SU-DHL-6 (cell line): Measurements from ENCODE around the gene ARHGEF35.
"Not testable (repeated sequence)": the region's sequence is repeated elsewhere in the genome, so short reads cannot be mapped to it uniquely, and the experiment has no call there.

Source experiments
- H2AFZ ChIP-seq: fragments of 200-600 bp; sonication (generic); 2 replicates; pipeline ENCODE4 v1.6.1; 2014; ENCODE audit warnings: low read depth, mild to moderate bottlenecking, moderate library complexity, mixed read lengths, antibody characterized with exemption, low read length; ENCODE audit not compliant: severe bottlenecking
- H3F3A ChIP-seq: fragments of 200-600 bp; shearing (Covaris generic); 2 replicates; pipeline ENCODE4 v1.6.0; 2016; ENCODE audit warnings: antibody characterized with exemption, mild to moderate bottlenecking; ENCODE audit not compliant: insufficient read depth
- H3K27ac ChIP-seq: fragments of 200-600 bp; sonication (generic); 2 replicates; pipeline ENCODE4 v1.5.1; 2016; ENCODE audit warnings: low read depth, mild to moderate bottlenecking, low read length, moderate library complexity, mixed read lengths
- H3K27me3 ChIP-seq: fragments of 200-600 bp; sonication (generic), shearing (Covaris generic); 2 replicates; pipeline ENCODE4 v1.6.0; 2014; ENCODE audit warnings: mild to moderate bottlenecking, low read length
- H3K36me3 ChIP-seq: fragments of 200-600 bp; sonication (generic); 2 replicates; pipeline ENCODE4 v1.6.1; 2014; ENCODE audit warnings: mild to moderate bottlenecking, low read length, mixed read lengths
- H3K4me2 ChIP-seq: fragments of 300-600, 200-600 bp; shearing (Covaris generic), sonication (generic); 2 replicates; pipeline ENCODE4 v1.6.0; 2014; ENCODE audit warnings: low read length, low read depth, mild to moderate bottlenecking; ENCODE audit not compliant: poor library complexity, severe bottlenecking
- H3K4me3 ChIP-seq: fragments of 200-600 bp; sonication (generic); 2 replicates; pipeline ENCODE4 v1.5.1; 2014; ENCODE audit warnings: antibody characterized with exemption, low read length, mild to moderate bottlenecking, mixed read lengths; ENCODE audit not compliant: insufficient read depth, poor library complexity, severe bottlenecking
- H3K79me2 ChIP-seq: fragments of 200-600 bp; sonication (generic); 2 replicates; pipeline ENCODE4 v1.6.1; 2014; ENCODE audit warnings: mild to moderate bottlenecking, low read length, moderate library complexity; ENCODE audit not compliant: insufficient read depth
- H3K9ac ChIP-seq: fragments of 200-600 bp; sonication (generic); 2 replicates; pipeline ENCODE4 v1.7.0; 2014; ENCODE audit warnings: mild to moderate bottlenecking, low read length
- H3K9me2 ChIP-seq: fragments of 200-600 bp; sonication (generic); replicated peaks from 2 replicates; pipeline ENCODE4 v1.6.1; 2014; ENCODE audit warnings: low read length; ENCODE audit not compliant: insufficient read depth
- H3K9me3 ChIP-seq: fragments of 200-600 bp; sonication (generic); 2 replicates; pipeline ENCODE4 v1.6.1; 2014; ENCODE audit warnings: low read length, mixed read lengths; ENCODE audit not compliant: insufficient read depth
- H4K20me1 ChIP-seq: fragments of 200-600 bp; sonication (generic); 2 replicates; pipeline ENCODE4 v1.6.1; 2014; ENCODE audit warnings: low read depth, mild to moderate bottlenecking, antibody characterized with exemption, low read length, moderate library complexity, mixed read lengths

ARHGEF35 gene

GRCh38 chr7:144198934-144199333 lies 3.3 kb upstream of the ARHGEF35 start:
- not testable (repeated sequence) for H3K4me2 ChIP-seq, H3K79me2 ChIP-seq, H3K36me3 ChIP-seq, H3K9ac ChIP-seq, H3K27ac ChIP-seq, H3K4me3 ChIP-seq, H3K9me3 ChIP-seq, H2AFZ ChIP-seq, H3F3A ChIP-seq, H4K20me1 ChIP-seq, H3K9me2 ChIP-seq, H3K27me3 ChIP-seq

GRCh38 chr7:144194453-144194852 lies 1.2 kb downstream of the ARHGEF35 start:
- not testable (repeated sequence) for H2AFZ ChIP-seq, H3K4me3 ChIP-seq, H3K9me2 ChIP-seq, H3K27ac ChIP-seq, H4K20me1 ChIP-seq, H3K27me3 ChIP-seq, H3K9ac ChIP-seq, H3K4me2 ChIP-seq, H3K9me3 ChIP-seq, H3F3A ChIP-seq, H3K36me3 ChIP-seq, H3K79me2 ChIP-seq

- not testable (repeated sequence) for H3F3A ChIP-seq, H3K4me2 ChIP-seq, H3K27ac ChIP-seq, H4K20me1 ChIP-seq, H3K9me2 ChIP-seq, H3K79me2 ChIP-seq, H3K9ac ChIP-seq, H3K4me3 ChIP-seq, H2AFZ ChIP-seq, H3K36me3 ChIP-seq, H3K9me3 ChIP-seq, H3K27me3 ChIP-seq
Observed at GRCh38 chr7:144193782-144194181, 1.9 kb downstream of the ARHGEF35 start.

GRCh38 chr7:144188578-144189171 lies 7.0 kb downstream of the ARHGEF35 start:
- not testable (repeated sequence) for H3K4me2 ChIP-seq, H2AFZ ChIP-seq, H3K4me3 ChIP-seq, H3K36me3 ChIP-seq, H3K27ac ChIP-seq, H3K9me3 ChIP-seq, H3K79me2 ChIP-seq, H4K20me1 ChIP-seq, H3K9ac ChIP-seq, H3F3A ChIP-seq, H3K9me2 ChIP-seq, H3K27me3 ChIP-seq

- not testable (repeated sequence) for H3K27ac ChIP-seq, H3K27me3 ChIP-seq, H3K4me3 ChIP-seq, H3K9me2 ChIP-seq, H3K9me3 ChIP-seq, H4K20me1 ChIP-seq, H3K79me2 ChIP-seq, H3K9ac ChIP-seq, H3K4me2 ChIP-seq, H3F3A ChIP-seq, H2AFZ ChIP-seq, H3K36me3 ChIP-seq
Observed at GRCh38 chr7:144187848-144188247, 7.8 kb downstream of the ARHGEF35 start.

GRCh38 chr7:144183166-144183565 lies 12.5 kb downstream of the ARHGEF35 start, which contains the start of gene CTAGE4:
Gene CTAGE4, plus strand, starts transcription at chr7:144183466. Its CDS starts 38 bp downstream, at chr7:144183504.
- not testable (repeated sequence) for H3K4me2 ChIP-seq, H3K4me3 ChIP-seq, H3K27me3 ChIP-seq, H3K36me3 ChIP-seq, H3K79me2 ChIP-seq, H2AFZ ChIP-seq, H3F3A ChIP-seq, H4K20me1 ChIP-seq, H3K9me3 ChIP-seq, H3K27ac ChIP-seq, H3K9me2 ChIP-seq, H3K9ac ChIP-seq

- H3K4me3 ChIP-seq, H3K4me2 ChIP-seq, H3K79me2 ChIP-seq, H3K27ac ChIP-seq, H3F3A ChIP-seq, H3K27me3 ChIP-seq, H3K9me3 ChIP-seq, H2AFZ ChIP-seq, H3K9me2 ChIP-seq, H3K36me3 ChIP-seq, H4K20me1 ChIP-seq, H3K9ac ChIP-seq: not testable (repeated sequence)
Observed at GRCh38 chr7:144179165-144179479, 16.5 kb downstream of the ARHGEF35 start.

- not testable (repeated sequence) for H3K27ac ChIP-seq, H4K20me1 ChIP-seq, H3K79me2 ChIP-seq, H3K9me2 ChIP-seq, H3K36me3 ChIP-seq, H3F3A ChIP-seq, H3K9me3 ChIP-seq, H3K4me3 ChIP-seq, H3K4me2 ChIP-seq, H3K9ac ChIP-seq, H3K27me3 ChIP-seq, H2AFZ ChIP-seq
Observed at GRCh38 chr7:144178380-144179164, 17.1 kb downstream of the ARHGEF35 start.
